Astrocyte (in vitro differentiated cells and primary cell): ENCODE data around the gene CFAP298.

Source experiments
- EZH2 ChIP-seq: IDR thresholded peaks from 2 replicates; pipeline ENCODE4 v1.6.1; 2012; ENCODE audit warnings: mild to moderate bottlenecking, low read length, inconsistent platforms; ENCODE audit not compliant: insufficient read depth
- TF ChIP-seq, protein P1 (sequence below): IDR thresholded peaks from 2 replicates; pipeline ENCODE4 v1.5.1; 2011; ENCODE audit warnings: low read depth, mild to moderate bottlenecking, inconsistent platforms, low read length, moderate library complexity; ENCODE audit not compliant: insufficient read depth

DNA sequence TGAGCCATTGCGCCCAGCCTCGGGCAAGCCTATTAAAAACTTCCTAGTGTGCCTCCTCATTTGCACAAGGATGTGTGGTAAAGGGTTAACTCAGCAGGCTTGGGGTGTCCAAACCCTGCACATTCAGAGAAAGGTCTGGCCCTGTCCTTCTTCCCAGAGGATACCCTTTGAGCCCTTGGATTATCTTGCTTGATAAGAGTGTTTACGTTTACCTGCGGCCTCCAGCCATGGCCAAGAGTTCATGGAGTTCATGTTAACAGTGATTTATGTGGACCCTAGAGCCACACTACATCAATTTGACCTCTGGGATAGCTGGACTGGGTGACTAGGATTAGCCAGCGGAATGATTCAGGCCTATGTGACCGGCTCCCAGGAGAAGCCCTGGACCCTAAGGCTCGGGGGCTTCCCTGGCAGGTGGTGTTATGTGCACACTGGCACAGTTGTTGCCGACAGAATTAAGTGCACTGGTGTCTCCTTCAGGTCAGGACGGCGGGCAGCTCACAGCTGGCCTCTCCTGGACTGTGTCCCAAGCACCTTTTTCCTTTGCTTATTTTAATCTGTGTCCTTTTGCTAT lies 19.2 kb downstream of the CFAP298 start:
- TF ChIP-seq, protein P1, sequence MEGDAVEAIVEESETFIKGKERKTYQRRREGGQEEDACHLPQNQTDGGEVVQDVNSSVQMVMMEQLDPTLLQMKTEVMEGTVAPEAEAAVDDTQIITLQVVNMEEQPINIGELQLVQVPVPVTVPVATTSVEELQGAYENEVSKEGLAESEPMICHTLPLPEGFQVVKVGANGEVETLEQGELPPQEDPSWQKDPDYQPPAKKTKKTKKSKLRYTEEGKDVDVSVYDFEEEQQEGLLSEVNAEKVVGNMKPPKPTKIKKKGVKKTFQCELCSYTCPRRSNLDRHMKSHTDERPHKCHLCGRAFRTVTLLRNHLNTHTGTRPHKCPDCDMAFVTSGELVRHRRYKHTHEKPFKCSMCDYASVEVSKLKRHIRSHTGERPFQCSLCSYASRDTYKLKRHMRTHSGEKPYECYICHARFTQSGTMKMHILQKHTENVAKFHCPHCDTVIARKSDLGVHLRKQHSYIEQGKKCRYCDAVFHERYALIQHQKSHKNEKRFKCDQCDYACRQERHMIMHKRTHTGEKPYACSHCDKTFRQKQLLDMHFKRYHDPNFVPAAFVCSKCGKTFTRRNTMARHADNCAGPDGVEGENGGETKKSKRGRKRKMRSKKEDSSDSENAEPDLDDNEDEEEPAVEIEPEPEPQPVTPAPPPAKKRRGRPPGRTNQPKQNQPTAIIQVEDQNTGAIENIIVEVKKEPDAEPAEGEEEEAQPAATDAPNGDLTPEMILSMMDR = no peak
- TF ChIP-seq EZH2 = no peak
